ENCODE measurements around the gene CLIP3.

DNA sequence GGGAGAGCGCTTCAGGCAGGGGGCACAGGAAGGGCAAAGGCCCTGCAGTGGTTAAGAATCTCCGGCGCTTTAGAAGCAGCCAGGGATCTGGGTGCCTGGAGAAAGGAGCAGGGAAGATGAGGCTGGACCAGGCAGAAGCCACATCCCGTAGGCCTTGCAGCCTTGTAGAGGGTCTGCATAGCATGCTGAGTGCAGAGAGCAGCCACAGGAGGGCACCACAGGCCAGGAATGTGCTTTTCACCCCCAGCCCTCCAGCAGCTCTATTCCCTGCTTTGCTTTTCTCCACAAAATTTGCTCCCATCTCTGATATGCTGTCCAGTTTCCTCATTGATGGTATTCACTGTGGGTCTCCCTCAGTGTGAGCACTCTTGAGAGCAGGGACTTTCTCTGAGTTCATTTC lies 27.8 kb upstream of the CLIP3 start:
- no peak for TF ChIP-seq EP300 (IDR thresholded peaks at IDR 0.05)
- TF ChIP-seq, protein P1, sequence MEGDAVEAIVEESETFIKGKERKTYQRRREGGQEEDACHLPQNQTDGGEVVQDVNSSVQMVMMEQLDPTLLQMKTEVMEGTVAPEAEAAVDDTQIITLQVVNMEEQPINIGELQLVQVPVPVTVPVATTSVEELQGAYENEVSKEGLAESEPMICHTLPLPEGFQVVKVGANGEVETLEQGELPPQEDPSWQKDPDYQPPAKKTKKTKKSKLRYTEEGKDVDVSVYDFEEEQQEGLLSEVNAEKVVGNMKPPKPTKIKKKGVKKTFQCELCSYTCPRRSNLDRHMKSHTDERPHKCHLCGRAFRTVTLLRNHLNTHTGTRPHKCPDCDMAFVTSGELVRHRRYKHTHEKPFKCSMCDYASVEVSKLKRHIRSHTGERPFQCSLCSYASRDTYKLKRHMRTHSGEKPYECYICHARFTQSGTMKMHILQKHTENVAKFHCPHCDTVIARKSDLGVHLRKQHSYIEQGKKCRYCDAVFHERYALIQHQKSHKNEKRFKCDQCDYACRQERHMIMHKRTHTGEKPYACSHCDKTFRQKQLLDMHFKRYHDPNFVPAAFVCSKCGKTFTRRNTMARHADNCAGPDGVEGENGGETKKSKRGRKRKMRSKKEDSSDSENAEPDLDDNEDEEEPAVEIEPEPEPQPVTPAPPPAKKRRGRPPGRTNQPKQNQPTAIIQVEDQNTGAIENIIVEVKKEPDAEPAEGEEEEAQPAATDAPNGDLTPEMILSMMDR (IDR thresholded peaks at IDR 0.05) = no peak
